Epithelial cell of proximal tubule (primary cell): ENCODE measurements around the gene GLIPR2. TPM values are rescaled to one million over a fixed set of nuclear protein-coding genes. Genes with fewer than 3 reads are reported as not detected.

ENCODE experiments used
- DNase-seq: peaks from one replicate; pipeline ENCODE4 v3.0.0-alpha.2; 2011; ENCODE audit warnings: low read depth
- H3K4me3 ChIP-seq: 2 replicates; pipeline ENCODE4 v1.5.1; 2011; ENCODE audit warnings: low read depth, mild to moderate bottlenecking, low read length
- total RNA-seq: library from RNA; depleted of rRNA; stranded (reverse); fragments of >200 nt; gene quantifications from 2 replicates; pipeline ENCODE4 v1.2.3, GENCODE V29; 2015
- TF ChIP-seq, protein P1 (sequence below): conservative IDR thresholded peaks from 2 replicates; pipeline ENCODE4 v1.5.1; 2012; ENCODE audit warnings: low read depth, mild to moderate bottlenecking, low read length

GLIPR2 gene
- total RNA-seq, 1 donor from 2014 or later: 42.7 TPM

- H3K4me3 ChIP-seq: no peak overlapping the region
- TF ChIP-seq, protein P1, sequence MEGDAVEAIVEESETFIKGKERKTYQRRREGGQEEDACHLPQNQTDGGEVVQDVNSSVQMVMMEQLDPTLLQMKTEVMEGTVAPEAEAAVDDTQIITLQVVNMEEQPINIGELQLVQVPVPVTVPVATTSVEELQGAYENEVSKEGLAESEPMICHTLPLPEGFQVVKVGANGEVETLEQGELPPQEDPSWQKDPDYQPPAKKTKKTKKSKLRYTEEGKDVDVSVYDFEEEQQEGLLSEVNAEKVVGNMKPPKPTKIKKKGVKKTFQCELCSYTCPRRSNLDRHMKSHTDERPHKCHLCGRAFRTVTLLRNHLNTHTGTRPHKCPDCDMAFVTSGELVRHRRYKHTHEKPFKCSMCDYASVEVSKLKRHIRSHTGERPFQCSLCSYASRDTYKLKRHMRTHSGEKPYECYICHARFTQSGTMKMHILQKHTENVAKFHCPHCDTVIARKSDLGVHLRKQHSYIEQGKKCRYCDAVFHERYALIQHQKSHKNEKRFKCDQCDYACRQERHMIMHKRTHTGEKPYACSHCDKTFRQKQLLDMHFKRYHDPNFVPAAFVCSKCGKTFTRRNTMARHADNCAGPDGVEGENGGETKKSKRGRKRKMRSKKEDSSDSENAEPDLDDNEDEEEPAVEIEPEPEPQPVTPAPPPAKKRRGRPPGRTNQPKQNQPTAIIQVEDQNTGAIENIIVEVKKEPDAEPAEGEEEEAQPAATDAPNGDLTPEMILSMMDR: no peak
- no peak for DNase-seq
These were observed 6.7 kb downstream of the GLIPR2 start for GRCh38 chr9:36143245-36143641.

DNA sequence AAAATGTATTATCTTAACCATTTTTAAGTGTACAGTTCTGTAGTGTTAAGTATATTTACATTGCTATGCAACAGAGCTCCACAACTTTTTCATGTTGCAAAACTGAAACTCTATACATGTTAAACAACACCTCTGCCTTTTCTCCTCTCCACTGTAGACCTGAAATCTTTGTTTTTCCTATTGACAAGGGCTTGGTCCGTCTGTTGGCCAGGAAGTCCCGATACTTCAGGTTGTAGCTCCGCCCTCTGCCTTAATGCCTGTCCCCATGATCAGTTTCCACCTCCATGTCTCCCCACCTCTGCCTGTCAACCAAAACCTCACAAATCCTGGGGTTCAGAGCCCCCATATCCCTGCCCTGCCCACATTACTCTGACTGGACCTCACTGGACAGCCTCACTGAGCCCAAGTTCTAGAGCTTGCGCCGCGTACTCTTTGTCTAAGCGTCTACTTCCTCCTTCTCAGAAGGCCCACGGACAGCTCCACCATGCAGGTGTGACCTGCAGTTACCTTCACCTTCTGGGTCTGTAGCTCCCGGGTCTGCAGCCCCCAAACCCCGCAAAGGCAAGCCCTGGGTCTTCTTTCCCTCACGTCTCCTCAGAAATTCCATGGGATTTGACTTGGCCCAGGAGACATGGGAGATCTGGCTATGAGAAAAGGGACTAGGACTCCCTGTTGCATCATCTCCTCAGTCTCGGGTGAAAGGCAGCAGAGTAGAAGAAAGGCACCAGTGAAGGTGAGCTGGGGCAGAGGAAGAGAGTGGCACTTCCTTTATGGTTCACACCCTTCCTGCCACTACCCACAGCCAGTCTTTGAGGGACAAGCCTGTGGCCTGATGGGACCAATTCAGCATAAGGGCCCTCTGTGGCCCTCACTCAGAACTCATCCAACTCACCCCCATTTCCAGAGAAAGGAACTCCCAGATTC is 8.0 kb downstream of the GLIPR2 start:
- TF ChIP-seq, protein P1: no peak
- H3K4me3 ChIP-seq: no peak overlapping the region
- no peak for DNase-seq

GRCh38 chr9:36145970-36146369 is 9.4 kb downstream of the GLIPR2 start:
- TF ChIP-seq, protein P1: no peak
- H3K4me3 ChIP-seq: no peak overlapping the region
- no peak for DNase-seq

- no peak overlapping the region for H3K4me3 ChIP-seq
- TF ChIP-seq, protein P1: no peak
- no peak for DNase-seq
These were observed 10.1 kb downstream of the GLIPR2 start for GRCh38 chr9:36146651-36147050.

GRCh38 chr9:36147441-36148175 is 11.1 kb downstream of the GLIPR2 start:
- DNase-seq: no peak
- H3K4me3 ChIP-seq: no peak overlapping the region
- TF ChIP-seq, protein P1: no peak

- no peak overlapping the region for H3K4me3 ChIP-seq
- DNase-seq: peak; percentile 74
- TF ChIP-seq, protein P1: no peak
These were observed 11.9 kb downstream of the GLIPR2 start for GRCh38 chr9:36148311-36149051.
